HEK293T (cell line): Measurements from ENCODE around the gene CDHR1.

Source experiments
- ELF4 ChIP-seq: fragments of 450-650 bp; IDR thresholded peaks from 2 replicates; pipeline ENCODE4 v1.6.1; 2017; ENCODE audit warnings: antibody characterized with exemption
- FOXM1 ChIP-seq: fragments of 450-650 bp; IDR thresholded peaks from 2 replicates; pipeline ENCODE4 v1.6.1; 2017; ENCODE audit warnings: mild to moderate bottlenecking, borderline replicate concordance
- NFRKB ChIP-seq: fragments of 450-650 bp; IDR thresholded peaks from 2 replicates; pipeline ENCODE4 v1.6.1; 2016; ENCODE audit warnings: mild to moderate bottlenecking, moderate library complexity
- TF ChIP-seq, protein P1 (sequence below): fragments of 450-650 bp; IDR thresholded peaks from 2 replicates; pipeline ENCODE4 v1.6.1; 2016

DNA sequence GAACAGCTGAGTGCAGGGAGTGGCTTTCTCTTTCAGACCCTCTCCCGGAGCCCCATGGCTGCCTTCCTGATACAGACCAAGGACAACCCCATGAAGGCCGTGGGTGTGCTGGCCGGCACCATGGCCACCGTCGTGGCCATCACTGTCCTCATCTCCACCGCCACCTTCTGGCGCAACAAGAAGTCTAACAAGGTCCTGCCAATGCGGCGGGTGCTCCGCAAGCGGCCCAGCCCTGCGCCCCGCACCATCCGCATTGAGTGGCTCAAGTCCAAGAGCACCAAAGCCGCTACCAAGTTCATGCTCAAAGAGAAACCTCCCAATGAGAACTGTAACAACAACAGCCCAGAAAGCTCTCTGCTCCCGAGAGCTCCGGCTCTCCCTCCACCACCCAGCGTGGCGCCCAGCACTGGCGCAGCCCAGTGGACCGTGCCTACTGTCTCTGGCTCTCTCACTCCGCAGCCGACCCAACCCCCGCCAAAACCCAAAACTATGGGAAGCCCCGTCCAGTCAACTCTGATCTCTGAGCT lies 19.8 kb downstream of the CDHR1 start:
- TF ChIP-seq ELF4 (no peak), NFRKB (no peak), FOXM1 (no peak)
- TF ChIP-seq, protein P1, sequence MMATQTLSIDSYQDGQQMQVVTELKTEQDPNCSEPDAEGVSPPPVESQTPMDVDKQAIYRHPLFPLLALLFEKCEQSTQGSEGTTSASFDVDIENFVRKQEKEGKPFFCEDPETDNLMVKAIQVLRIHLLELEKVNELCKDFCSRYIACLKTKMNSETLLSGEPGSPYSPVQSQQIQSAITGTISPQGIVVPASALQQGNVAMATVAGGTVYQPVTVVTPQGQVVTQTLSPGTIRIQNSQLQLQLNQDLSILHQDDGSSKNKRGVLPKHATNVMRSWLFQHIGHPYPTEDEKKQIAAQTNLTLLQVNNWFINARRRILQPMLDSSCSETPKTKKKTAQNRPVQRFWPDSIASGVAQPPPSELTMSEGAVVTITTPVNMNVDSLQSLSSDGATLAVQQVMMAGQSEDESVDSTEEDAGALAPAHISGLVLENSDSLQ = no peak
